Choroid plexus epithelial cell (primary cell): Measurements from ENCODE around the gene TERT.

Experiments used
- DNase-seq: peaks from one replicate; pipeline ENCODE4 v3.0.0-alpha.2; 2010; ENCODE audit warnings: low read depth
- H3K4me3 ChIP-seq: 2 replicates; pipeline ENCODE4 v1.5.1; 2011; ENCODE audit warnings: low read depth, mild to moderate bottlenecking, control low read depth, low read length, moderate library complexity
- CTCF ChIP-seq: conservative IDR thresholded peaks from 2 replicates; pipeline ENCODE4 v1.5.1; 2011; ENCODE audit warnings: low read depth, mild to moderate bottlenecking, control low read depth, inconsistent platforms, low read length, moderate library complexity

The TERT gene

DNA sequence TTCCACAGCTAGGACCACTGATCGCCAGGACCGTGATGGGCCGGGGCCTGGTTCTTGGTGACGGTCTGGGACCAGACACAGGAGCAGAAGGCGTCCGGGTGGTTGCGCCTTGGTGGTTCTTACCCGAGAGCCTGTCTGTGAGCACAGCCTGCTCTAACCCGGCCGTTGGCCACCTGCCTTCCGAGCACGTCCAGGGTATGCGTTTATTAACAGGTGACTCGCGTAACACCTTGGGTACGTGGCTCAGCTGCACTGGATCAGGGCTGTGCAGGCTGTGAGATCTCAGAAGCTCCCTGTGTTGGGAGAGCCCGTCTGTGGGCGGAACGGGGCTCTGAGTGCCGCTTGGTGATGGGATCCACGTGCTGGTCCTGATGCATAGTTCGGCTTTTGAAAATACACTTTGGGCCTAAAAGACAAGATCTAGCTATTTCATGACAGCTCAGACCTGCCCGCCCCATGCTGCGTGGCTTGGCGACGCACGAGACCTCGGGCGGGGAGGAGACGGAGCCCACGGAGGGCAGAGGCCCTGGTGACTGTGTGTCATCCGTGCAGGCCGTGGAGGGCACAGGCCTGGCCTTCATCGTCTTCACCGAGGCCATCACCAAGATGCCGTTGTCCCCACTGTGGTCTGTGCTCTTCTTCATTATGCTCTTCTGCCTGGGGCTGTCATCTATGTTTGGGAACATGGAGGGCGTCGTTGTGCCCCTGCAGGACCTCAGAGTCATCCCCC, 76.4 kb downstream of the TERT start:
- no peak overlapping the region for H3K4me3 ChIP-seq
- DNase-seq = no peak
- no peak for TF ChIP-seq CTCF

DNA sequence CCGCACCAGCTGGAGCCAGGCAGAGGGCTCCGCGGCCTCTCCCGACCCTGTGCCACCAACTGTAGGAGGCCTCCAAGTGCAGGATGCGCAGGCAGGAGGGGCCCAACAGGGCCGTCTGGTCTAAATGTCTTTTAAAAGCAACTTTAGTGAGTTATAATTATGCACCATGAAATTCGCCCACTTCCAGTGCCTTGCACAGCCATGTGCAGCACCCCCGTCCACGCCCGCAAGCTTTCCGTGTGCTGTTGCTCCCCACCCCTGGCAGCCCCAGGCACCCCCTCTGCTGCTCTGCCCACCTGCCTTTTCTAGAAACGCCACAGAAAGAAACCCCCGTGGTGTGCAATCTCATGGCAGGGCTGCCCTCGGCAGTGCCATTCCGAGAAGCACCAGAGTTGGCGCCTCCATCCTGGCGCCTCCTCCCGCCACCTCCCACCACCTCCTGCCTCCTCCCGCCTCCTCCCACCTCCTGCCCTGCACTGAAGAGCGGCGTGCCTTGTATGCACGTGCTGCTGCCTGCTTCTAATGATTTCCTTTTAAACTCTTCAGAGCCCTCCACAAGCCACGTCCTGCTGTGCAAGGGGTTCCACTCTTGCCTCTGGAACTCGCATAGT, 77.2 kb downstream of the TERT start:
- no peak for TF ChIP-seq CTCF
- H3K4me3 ChIP-seq = no peak overlapping the region
- DNase-seq = no peak

DNA sequence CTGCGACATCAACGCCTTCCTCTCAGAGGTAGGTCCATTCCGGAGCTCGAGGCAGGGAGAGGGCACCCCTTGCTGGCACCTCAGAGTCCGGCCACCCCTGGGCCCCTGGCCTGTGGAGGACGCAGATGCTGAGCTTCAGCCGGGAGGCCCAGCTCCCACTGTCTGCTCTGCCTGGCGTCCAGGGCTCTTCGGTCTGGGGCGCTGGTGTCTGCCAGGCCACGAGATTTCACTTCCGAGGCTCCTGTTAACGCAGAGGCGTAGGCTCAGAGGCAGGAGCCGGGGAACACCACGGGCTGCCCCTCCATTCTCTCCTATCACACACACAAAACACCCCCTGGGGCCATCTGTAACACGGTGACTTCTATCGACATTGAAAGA, 78.0 kb downstream of the TERT start:
- no peak for DNase-seq
- no peak for TF ChIP-seq CTCF
- no peak overlapping the region for H3K4me3 ChIP-seq

- no peak for DNase-seq
- TF ChIP-seq CTCF = no peak
- H3K4me3 ChIP-seq = no peak overlapping the region
These were observed 78.5 kb downstream of the TERT start for GRCh38 chr5:1216211-1216917.

- no peak for DNase-seq
- H3K4me3 ChIP-seq = no peak overlapping the region
- no peak for TF ChIP-seq CTCF
These were observed 79.4 kb downstream of the TERT start for GRCh38 chr5:1215320-1216096.

DNA sequence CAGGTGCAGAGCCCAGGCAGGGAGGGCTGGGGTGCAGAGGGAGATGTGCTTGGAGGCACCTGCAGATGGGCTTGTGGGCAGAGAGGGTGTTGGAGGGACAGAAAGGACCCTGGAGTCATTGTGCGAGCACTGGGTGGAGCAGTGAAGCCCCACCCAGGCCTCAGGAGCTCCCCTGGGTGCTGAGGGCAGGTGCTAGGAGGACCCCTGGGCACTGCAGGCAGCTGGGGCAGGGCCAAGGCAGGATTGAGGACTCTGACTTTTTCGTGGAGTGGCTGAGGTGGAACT, 80.0 kb downstream of the TERT start:
- no peak overlapping the region for H3K4me3 ChIP-seq
- TF ChIP-seq CTCF = no peak
- no peak for DNase-seq
